Measurements from ENCODE around the gene ALG2. TPM values are rescaled to one million over a fixed set of nuclear protein-coding genes. Genes with fewer than 3 reads are reported as not detected.

ALG2 gene
- total and polyA plus RNA-seq, 2 of the 4 experiments (the other 2 are of a cell fraction) = 36.4 to 38.4 TPM

DNA sequence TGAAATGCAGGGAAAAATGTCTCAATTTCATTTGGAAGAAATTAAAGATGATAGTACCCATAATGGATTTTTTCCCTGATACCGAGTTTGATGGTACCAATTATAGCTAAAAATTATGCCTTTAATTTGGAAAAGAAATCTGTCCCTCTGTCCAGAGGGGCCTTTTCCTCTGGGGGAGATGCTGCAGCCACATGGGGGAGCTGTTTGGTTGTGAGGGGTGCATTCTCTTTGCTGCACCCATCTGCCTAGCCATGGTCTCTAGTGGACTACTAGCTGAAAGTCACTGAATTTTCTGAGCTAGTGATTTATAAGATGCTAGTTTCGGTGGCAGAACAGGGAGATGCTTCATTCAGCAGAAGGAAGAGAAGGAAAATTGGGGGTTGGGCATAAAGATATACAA lies 10.0 kb upstream of the ALG2 start:
- Histone ChIP-seq H3K4me3 (ENCODE audit: insufficient read depth, low read depth, low read length) (no peak overlapping the region), H3K27me3 (ENCODE audit: control insufficient read depth, insufficient read depth, low read length) (no peaks in the 10 kb centered on the region), H3K36me3 (ENCODE audit: control insufficient read depth, insufficient read depth, low read length) (peaks cover 32% of the 10 kb centered on the region), H3K4me1 (ENCODE audit: control insufficient read depth, insufficient read depth, low read length) (no peaks in the 10 kb centered on the region), H4K8ac (ENCODE audit: low read depth in 2 of 2, low read length in 2 of 2) (no peak overlapping the region), H2BK20ac (ENCODE audit: low read depth, low read length) (no peak overlapping the region), H2AK9ac (replicated peaks; ENCODE audit: low read depth, low read length, poor library complexity) (no peak overlapping the region), H3K27ac (ENCODE audit: insufficient read depth, low read length) (no peak overlapping the region), H2BK5ac (ENCODE audit: low read depth, low read length, poor library complexity, severe bottlenecking) (no peak overlapping the region), H3K9me3 (ENCODE audit: control insufficient read depth, insufficient read depth, low read length) (no peaks in the 10 kb centered on the region), H4K20me1 (ENCODE audit: insufficient read depth, low read length) (peaks cover 23% of the 10 kb centered on the region), H3K79me1 (ENCODE audit: low read depth in 1 of 2, low read length in 2 of 2) (peaks cover 13 to 24% of the 10 kb centered on the region in 2 experiments), H4K5ac (ENCODE audit: low read depth, low read length) (no peak overlapping the region), H3K4me2 (ENCODE audit: low read depth, low read length) (no peak overlapping the region), H3K18ac (ENCODE audit: low read depth, low read length) (no peak overlapping the region), H3K14ac (replicated peaks; ENCODE audit: low read depth, low read length) (no peak overlapping the region), H3K9me1 (ENCODE audit: insufficient read depth, low read length) (no peaks in the 10 kb centered on the region), H2BK15ac (ENCODE audit: low read depth, low read length) (no peak overlapping the region), H2BK120ac (ENCODE audit: low read depth, low read length) (no peak overlapping the region), H2AFZ (replicated peaks; ENCODE audit: low read length, poor library complexity) (no peak overlapping the region), H3K9ac (ENCODE audit: low read depth, low read length) (no peak overlapping the region), H2AK5ac (ENCODE audit: low read depth, low read length) (no peak overlapping the region), H3K56ac (ENCODE audit: extremely low read depth, insufficient read depth, low read length) (no peak overlapping the region), H4K91ac (ENCODE audit: insufficient read depth, low read depth, low read length) (no peak overlapping the region), H3K23ac (ENCODE audit: low read depth, low read length) (no peak overlapping the region), H3K4ac (ENCODE audit: low read depth, low read length) (no peak overlapping the region)
- in situ Hi-C loops (cut with MboI; ENCODE audit: low sequenced_read_pairs) = no loop called here
- WGBS, 2 experiments (ENCODE audit: extremely low coverage in 2 of 2, insufficient read length in 1 of 2) = no CpG with 5 or more reads among the region's 2 CpGs
- intact Hi-C loops (cut with micrococcal nuclease) = no loop called here
- ChIA-PET CTCF (interaction anchor here (0.8 to 1.3 kb wide), 2 partner anchors 8 kb away, joined by 3 read pairs; no protein-coding TSS in a partner anchor), POLR2A (ENCODE audit: unreplicated experiment) (no interaction called here)
- no TSS peak for BruUV-seq (replicated peaks)
- dilution Hi-C loops (cut with HindIII; ENCODE audit: low sequenced_read_pairs, unreplicated experiment) = no loop called here
- DNase-seq (peak; percentile 11), ATAC-seq (ENCODE audit: low read depth) (peak; percentile 51; the same call in 1 of the 2 replicates)
- TF ChIP-seq SMC3 (IDR thresholded peaks at IDR 0.05; ENCODE audit: low read depth, low read length) (peak; percentile 42), BHLHE40 (IDR thresholded peaks at IDR 0.05; ENCODE audit: low read depth, low read length) (no peak), RAD21 (IDR thresholded peaks at IDR 0.05; ENCODE audit: low read length) (peak; percentile 40), CHD1 (IDR thresholded peaks at IDR 0.05; ENCODE audit: low read depth, low read length) (no peak)
- TF ChIP-seq, protein P1, sequence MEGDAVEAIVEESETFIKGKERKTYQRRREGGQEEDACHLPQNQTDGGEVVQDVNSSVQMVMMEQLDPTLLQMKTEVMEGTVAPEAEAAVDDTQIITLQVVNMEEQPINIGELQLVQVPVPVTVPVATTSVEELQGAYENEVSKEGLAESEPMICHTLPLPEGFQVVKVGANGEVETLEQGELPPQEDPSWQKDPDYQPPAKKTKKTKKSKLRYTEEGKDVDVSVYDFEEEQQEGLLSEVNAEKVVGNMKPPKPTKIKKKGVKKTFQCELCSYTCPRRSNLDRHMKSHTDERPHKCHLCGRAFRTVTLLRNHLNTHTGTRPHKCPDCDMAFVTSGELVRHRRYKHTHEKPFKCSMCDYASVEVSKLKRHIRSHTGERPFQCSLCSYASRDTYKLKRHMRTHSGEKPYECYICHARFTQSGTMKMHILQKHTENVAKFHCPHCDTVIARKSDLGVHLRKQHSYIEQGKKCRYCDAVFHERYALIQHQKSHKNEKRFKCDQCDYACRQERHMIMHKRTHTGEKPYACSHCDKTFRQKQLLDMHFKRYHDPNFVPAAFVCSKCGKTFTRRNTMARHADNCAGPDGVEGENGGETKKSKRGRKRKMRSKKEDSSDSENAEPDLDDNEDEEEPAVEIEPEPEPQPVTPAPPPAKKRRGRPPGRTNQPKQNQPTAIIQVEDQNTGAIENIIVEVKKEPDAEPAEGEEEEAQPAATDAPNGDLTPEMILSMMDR (conservative IDR thresholded peaks at IDR 0.05; ENCODE audit: low read depth, low read length) = peak; percentile 44
